Measurements from ENCODE around the gene C1orf53.
A peak's percentile ranks its signal among the peaks of the same experiment; 100 is the strongest.
"Not testable (repeated sequence)": the region's sequence is repeated elsewhere in the genome, so short reads cannot be mapped to it uniquely, and the experiment has no call there.

C1orf53 gene

DNA sequence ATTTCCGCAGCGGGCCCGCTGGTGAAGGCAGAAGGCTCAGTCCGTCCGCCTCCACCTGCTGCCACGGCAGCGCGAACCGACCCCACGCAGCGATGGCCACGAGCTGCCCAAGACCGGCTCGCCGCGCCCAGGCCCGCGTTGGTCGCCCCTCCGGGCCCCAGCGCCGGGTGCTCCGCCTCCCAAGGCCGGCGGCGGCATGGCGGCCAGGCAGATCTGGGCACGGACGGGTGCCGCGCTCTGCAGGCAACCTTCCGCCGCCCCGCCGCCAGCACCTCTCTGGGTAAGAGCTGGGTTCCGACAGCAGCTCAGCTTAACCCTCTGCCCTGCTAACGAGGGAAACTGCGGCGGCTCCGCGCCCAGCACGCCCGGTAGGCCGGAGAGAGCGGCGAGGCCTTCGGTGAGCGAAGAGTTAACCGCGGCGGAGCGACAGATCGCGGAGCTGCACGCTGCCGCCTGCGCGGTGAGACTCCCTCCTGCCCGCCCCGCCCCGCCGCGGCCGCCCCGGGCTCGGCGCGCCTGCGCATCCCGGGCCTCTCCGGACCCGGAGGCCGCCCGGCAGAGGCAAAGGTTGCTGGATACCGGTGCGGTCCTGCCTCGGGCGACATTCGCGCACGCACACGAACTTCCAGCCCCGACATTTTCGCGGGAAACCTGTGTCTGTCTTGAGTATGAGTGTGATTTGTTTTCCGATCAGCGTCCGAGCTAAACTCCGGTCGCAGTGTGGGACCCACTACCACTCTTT, at the start of gene C1orf53:
C1orf53 (plus strand) TSS at position 177 of the 742 bp plus-strand sequence; CDS start at position 197, 20 bp downstream.
- DNase-seq (ENCODE audit: low read depth): peak; percentile 35

DNA sequence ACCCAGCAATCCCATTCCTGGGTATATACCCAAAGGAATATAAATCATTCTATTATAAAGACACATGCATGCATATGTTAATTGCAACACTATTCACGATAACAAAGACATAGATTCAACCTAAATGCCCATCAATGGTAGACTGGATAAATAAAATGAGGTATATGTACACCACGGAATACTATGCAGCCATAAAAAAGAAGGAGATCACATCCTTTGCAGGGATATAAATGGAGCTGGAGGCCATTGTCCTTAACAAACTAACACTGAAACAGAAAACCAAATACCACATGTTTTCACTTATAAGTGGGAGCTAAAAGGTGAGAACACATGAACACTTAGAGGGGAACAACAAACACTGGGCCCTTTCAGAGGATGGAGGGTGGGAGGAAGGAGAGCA, 46.7 kb upstream of the C1orf53 start:
- DNase-seq (ENCODE audit: low read depth): not testable (repeated sequence)

DNA sequence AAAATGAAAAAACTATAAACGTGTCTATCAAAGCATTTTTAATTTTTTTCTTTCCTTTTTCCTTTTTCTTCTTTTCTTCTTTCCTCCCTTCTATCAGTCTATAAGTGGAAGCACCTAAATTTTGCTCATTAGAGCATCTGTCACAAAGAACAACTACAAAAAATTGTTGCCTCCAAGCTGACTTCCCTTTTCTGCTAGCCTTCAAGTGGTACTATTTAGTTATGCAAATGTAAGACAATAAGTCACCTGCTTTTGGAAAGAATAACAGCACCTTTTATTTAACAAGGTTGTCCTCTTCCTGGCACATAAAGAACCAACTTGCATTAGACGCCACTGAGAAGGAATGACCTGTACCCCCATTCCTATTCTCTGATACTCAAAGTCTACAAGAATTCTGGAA, 45.0 kb upstream of the C1orf53 start:
- no peak for DNase-seq (ENCODE audit: low read depth)

DNA sequence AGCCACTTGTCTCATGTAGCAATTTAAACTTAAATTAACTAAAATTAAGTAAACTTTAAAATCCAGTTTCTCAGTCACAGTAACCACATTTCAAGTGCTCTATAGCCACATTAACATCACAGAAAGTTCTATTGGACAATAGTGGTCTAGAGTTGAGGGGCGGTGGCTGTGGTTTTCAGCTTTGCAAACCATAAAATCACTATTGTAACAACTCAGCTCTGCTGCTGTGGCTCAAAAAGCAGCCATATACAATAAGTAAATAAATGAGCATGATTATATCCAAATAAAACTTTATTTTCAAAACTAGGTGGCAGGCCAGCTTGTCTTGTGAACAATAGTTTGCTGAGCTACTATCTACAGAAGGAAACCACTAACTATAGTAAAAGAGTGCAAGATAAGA, 43.4 kb upstream of the C1orf53 start:
- DNase-seq (ENCODE audit: low read depth): no peak

DNA sequence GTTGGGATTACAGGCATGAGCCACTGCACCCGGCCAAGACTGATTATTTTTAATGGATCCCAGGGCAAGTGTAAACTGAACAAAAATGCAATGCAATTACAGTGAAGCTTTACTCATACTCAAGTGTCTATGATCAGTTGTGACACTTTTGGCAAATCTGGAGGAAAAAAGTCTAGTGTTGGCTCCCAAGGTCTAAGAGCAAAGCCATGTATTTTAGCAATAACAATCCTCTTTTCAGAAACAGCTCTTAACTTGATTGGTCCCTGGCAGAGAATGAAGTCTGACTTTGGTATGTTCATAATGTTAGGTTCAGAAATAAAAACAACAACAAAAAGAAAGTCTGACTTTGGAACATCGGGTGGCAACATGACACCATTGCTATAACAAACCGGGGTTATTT, 40.2 kb upstream of the C1orf53 start:
- DNase-seq (ENCODE audit: low read depth): no peak

DNA sequence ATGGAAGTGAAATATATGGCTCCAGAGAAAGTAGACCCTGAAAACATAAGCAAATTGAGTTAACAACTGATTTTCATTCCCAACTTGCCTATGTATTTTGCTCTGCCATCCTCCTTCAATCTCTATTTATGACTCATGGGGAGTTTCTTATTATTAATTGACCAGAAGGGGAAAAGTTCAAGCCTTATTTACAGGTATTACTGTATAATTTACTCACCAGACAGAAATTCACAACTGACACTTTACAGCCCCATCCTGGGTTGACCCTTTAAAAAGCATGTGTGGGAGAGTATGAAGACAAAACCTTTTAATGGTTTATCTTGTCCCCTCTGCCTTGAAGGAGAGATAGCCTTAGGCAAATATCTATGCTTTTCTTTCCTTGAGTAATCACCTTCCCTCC, 39.8 kb upstream of the C1orf53 start:
- no peak for DNase-seq (ENCODE audit: low read depth)

DNA sequence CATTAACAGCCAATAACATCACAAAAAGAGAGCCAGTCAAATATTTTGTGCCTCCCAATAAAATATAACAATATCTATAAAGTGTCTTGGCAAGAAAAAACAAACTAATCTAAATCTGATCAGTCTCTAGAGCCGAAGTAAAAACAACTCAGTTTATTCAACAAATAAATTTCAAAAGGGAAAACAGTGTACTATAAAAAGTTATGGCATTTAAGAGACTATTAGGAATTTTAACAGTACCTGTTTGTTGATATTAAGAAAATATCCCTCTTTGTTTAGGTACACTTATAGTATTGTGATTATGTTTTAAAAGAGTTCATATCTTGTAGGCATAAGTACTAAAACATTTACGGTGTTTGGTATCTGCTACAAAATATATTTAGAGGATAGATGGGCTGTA, 36.6 kb upstream of the C1orf53 start:
- no peak for DNase-seq (ENCODE audit: low read depth)

DNA sequence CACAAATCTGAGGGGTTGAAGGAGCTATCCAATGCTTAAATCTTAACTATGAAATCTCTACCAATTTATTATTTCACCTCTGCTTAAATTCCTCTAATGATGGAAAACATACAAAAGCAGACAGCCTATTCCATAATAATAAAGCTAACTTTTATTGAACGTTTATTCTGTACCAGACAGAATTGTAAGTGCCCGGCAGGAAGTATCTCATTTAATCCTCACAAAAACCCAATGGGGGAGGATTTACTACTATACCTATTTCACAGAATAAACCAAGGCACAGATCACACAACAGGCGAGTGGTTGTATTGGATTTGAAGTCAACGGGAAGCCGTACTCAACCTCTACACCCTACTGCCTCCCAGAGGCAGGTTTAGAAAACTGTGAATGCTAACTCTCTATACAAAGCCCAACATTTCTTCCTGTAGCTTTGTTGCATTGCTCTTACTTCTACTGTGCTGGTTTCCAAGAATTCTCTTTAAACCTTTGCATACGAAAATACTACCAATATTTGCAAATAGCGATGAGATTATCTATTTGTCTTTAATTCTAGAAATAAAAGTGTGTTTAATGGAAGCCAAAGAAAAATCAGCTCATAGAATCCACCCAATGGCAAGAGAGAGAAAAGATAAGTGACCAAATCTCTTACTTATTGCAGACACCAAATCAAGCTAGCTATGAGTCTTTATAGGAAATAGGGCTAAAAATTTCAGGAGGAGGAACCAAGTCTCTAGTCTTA, 33.5 kb upstream of the C1orf53 start:
- DNase-seq (ENCODE audit: low read depth): peak; percentile 4

DNA sequence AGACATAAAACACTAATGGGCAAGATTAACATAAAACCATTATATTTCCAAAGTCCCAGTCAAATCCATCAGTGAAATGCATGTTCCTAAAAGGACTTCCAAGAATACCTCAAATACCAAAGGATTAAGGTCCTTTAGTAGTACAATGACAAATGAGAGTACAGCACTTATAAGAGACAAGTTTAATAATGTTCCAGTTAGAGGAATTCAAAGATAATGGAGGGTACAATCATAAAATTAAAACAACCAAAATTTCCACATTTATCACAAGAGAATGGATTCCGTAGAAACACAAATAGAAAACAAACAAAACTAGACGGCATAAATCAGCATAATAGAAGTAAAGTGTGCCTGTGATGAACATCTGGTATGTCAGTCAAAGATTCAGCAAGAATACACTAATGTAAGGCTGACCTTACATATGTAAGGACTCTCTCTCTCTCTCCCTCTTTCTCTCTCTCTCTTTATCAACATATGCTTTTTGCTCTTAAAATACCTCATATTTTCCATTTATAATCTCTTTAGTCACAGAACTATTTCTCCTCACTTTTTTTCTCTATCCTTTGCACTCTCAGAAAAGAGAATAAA, 32.8 kb upstream of the C1orf53 start:
- no peak for DNase-seq (ENCODE audit: low read depth)

DNA sequence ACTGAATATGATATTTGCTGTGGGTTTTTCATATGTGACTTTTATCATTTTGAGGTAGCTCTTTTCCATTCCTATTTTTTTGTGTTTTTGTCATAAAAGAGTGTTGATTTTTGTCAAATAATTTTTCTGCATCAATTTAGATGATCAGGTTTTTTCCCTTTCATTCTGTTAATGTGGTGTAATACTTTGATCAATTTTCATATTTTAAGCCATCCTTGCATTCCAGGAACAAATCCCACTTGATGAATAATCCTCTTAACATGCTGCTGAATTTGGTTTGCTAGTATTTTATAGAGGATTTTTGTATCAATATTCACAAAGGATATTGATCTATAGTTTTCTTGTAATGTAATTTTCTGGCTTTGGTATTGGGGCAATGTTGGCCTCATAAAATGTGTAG, 25.5 kb upstream of the C1orf53 start:
- DNase-seq (ENCODE audit: low read depth): no peak

DNA sequence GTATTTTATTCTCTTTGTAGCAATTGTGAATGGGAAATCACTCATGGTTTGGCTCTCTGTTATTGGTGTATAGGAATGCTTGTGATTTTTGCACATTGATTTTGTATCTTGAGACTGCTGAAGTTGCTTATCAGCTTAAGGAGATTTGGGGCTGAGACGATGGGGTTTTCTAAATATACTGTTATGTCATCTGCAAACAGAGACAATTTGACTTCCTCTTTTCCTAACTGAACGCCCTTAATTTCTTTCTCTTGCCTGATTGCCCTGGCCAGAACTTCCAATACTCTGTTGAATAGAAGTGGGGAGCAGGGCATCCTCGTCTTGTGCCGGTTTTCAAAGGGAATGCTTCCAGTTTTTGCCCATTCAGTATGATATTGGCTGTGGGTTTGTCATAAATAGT, 22.0 kb upstream of the C1orf53 start:
- not testable (repeated sequence) for DNase-seq (ENCODE audit: low read depth)

DNA sequence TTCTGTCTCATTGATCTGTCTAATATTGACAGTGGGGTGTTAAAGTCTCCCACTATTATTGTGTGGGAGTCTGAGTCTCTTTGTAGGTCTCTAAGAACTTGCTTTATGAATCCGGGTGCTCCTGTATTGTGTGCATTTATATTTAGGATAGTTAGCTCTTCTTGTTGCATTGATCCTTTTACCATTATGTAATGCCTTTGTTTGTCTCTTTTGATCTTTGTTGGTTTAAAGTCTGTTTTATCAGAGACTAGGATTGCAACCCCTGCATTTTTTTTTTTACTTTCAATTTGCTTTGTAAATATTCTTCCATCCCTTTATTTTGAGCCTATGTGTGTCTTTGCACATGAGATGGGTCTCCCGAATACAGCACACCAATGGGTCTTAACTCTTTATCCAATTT, 20.2 kb upstream of the C1orf53 start:
- DNase-seq (ENCODE audit: low read depth): not testable (repeated sequence)

DNA sequence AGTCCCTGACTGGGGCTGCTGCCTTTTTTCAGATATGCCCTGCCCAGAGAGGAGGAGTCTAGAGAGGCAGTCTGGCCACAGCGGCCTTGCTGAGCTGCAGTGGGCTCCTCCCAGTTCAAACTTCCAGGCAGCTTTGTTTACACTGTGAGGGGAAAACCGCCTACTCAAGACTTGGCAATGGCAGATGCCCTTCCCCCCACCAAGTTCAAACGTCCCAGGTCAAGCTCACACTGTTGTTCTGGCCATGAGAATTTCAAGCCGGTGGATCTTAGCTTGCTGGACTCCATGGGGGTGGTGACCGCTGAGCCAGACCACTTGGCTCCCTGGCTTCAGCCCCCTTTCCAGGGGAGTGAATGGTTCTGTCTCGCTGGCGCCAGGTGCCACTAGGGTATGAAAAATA, 18.3 kb upstream of the C1orf53 start:
- no peak for DNase-seq (ENCODE audit: low read depth)

DNA sequence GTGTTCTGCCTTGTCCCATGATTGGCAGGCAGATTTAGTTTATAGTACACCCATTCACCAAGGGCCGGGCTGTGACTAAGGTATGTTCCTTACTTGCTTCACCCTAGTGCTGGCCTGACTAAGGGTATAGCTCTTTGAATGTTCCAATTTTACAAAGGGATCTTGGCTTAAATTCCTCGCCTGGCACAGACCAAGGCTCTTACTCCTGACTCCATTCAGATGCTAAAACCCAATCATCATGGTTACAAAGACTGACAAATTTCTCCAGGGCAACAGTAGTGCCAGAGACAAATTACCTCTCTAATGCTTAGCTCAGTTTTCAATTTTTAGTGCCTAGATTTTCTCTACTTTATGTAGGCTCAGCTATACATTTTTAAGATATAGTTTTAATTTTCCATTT, 11.5 kb upstream of the C1orf53 start:
- no peak for DNase-seq (ENCODE audit: low read depth)

DNA sequence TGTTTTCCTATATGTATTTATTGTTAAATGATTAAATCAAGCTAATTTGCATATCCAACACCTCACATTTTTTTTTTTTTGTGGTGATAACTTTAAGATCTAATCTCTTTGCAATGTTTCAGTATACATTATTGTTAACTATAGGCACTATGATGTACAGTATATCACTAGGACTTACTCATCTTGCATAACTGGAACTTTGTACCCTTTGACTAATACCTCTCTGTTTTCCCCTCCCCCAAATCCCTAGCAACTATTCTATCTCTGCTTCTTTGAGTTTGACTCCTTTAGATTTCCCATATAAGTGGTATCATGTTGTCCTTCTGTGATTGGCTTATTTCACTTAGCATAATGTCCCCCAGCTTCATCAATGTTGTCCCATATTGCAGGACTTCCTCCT, 9.7 kb upstream of the C1orf53 start:
- no peak for DNase-seq (ENCODE audit: low read depth)

DNA sequence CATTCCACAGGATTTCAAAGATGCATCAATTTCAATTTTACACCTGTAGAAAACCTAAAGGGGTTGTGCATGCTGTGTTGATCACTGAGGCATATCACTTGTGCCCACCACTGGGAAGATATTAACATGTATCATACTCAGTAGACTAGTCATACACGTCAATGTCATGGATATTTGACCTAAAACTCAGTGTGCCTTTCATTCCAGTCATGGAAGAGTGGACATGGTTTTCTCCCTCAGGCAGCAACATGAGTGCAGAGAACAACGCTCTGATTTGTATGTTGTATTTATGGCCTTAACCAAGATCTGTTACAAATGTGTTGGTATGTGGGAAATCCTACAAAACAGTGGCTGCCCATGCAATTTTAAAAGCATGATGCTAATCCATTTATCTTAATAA, 6.1 kb upstream of the C1orf53 start:
- no peak for DNase-seq (ENCODE audit: low read depth)

DNA sequence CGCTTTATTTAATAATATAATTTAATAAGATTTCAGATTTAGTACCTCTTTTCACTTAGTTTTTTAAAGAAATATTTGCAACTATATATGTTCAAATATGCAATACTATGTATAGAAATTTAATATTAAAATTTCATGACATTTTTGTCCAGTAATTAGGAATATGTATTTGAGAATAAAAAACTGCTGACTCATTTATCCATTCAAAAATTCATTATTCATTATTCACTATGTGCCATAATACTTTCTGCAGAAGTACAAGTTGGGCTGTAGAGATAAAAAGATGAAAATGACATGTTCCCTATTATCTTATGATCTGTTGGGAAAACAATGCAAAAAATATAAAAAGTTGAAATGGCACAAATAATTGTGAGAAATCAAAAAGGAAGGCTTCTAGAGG, 3.4 kb upstream of the C1orf53 start:
- no peak for DNase-seq (ENCODE audit: low read depth)

DNA sequence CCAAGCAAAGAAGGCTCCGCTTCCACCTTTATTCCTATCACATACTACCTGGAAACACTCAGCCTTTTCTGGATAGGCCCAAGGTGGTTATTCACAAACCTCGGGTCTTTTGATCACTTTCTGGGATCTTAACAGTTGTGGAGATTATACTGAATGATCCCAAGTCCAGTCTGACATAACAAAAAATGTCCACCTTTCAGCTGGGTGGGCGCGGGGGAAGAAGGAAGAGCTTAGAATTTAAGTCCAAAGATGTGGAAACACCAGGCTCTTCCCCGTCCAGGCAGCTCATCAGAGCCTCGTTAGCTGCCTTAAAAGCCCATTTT, 338 bp upstream of the C1orf53 start:
- DNase-seq (ENCODE audit: low read depth): no peak

DNA sequence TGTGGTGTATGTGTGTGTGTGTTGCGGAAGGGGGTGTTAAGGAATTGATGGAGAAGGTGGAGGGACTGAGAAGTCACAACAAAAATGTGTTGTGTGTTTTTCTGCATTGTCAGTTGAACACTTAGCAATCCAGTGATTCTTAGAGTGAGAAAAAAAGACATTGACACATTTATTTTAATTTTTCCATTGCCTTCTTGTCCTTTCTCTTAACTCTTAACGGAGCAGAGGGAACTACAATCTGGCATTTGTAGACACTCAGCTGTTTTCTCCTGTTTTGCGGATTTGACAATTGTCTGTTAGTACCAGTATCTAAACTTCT, 725 bp downstream of the C1orf53 start:
- DNase-seq (ENCODE audit: low read depth): no peak

DNA sequence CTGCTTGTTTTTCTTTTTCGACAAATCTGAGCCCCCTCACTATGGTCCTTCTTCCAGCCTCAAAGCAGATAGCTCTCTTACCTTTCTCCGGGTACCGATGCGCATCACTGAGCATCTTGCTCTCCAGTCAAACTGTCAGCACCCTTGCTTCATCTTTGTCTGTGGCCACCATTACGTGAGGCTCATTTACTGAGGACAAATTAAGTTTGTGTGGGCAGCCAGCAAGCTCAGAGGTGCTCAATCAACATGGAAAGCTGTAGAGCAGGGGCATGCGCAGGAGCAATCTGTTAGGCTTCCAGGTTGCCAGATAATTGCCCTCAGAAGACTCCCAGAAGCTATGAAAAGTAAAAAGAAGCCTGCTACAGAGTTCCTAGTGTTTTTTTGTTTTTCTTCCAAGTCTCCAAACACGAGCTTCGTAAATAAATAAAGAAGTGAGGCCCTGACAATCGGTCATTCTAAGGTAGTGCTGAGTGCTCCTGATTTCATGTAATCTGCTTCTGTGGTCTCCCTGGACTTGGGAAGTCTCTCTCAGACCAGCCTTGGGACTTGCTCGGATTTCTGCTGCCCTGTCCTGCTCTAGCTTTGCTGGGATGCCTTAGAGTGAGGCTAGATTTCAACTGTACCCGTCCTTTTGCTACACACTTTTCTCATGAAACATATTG, 1.8 kb downstream of the C1orf53 start:
- DNase-seq (ENCODE audit: low read depth): no peak

DNA sequence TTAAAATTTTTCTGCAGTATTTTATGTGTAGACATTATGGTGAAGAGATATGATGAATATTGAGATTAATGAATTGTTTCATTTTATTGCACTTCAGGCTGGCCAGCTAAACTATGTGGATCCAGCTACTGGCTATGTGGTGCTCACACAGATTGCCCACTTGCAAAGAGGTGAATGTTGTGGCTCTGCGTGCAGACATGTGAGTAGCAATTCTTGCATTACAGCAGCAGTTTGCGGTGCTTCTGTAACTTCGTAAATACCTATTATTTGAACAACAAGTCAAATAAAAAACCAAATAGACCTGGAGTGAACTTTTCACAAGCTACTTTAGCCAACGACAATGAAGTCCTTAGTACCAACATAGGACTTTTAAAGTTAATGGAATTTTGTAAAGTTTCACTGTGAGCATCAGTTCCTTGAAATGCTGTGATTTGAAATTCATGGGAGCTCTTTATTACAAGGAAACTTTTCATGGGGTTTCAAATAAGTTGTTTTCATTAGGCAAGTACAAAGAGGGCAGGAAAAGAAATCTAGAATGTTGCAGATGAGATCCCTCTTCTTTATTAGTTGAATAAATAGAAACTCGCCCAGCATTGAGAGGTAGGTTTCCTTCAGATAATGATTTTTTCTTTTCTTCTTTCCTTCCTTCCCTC, 3.4 kb downstream of the C1orf53 start:
- no peak for DNase-seq (ENCODE audit: low read depth)

DNA sequence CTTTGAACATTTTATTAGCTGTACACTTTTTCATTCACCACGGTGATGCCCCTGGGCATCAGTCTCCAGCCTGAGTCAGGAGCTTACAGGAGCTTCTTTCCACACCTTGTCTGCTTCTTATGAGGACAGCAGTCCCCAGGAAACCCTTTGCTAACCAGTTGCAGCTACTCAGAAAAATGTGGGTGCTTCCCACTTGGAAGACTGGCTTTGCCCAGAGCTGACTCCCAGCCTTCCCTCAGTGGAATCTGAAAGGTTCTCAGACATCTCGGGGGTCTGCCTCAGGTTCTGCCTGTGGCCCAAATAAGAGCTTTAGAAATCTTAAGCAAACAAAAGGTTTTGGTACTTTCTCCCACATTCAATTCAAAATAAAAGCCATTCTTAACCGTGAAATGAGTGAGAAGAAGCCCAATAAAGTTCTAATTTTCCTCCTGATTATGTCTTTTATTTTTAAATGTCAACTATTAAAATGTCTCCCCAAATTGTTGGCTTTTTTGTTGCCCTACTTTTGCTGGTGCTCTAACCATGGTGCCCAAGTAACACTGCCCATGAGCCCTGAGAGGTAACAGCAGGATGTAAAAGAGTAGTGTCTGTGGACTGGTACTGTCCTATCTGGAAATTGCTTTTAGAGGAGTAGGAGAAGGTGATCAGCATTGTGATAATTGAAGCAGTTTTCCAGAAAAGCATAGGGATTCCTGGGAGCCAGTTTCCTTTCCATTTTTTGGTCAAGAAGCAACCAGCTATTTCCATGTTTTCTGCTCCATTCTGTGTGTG, 5.6 kb downstream of the C1orf53 start:
- DNase-seq (ENCODE audit: low read depth): no peak

Data from CMK (cell line).